ENCODE data around the gene DPP8.
A peak's percentile ranks its signal among the peaks of the same experiment; 100 is the strongest.
"Not testable (repeated sequence)": the region's sequence is repeated elsewhere in the genome, so short reads cannot be mapped to it uniquely, and the experiment has no call there.

DPP8 gene

GRCh38 chr15:65400760-65401610, 116.5 kb downstream of the DPP8 start:
- peak; percentile 39 for DNase-seq

GRCh38 chr15:65399997-65400396, 117.5 kb downstream of the DPP8 start:
- DNase-seq, result no peak

- DNase-seq, result no peak
Measured at GRCh38 chr15:65399001-65399706, 118.3 kb downstream of the DPP8 start.

- DNase-seq, result not testable (repeated sequence)
Measured at GRCh38 chr15:65398486-65398885, 119.0 kb downstream of the DPP8 start.

- DNase-seq, result no peak
Measured at GRCh38 chr15:65396965-65397317, 120.5 kb downstream of the DPP8 start.

GRCh38 chr15:65396283-65396964, 121.1 kb downstream of the DPP8 start:
- no peak for DNase-seq

- DNase-seq, result no peak
Measured at GRCh38 chr15:65395567-65396202, 121.8 kb downstream of the DPP8 start.

- no peak for DNase-seq
Measured at GRCh38 chr15:65394936-65395335, 122.6 kb downstream of the DPP8 start.

GRCh38 chr15:65394280-65394789, 123.2 kb downstream of the DPP8 start:
- no peak for DNase-seq

GRCh38 chr15:65393557-65393956, 123.9 kb downstream of the DPP8 start:
- DNase-seq, result no peak

- no peak for DNase-seq
Measured at GRCh38 chr15:65393091-65393490, 124.4 kb downstream of the DPP8 start.
